ENCODE data around the gene ZNF181.

DNA sequence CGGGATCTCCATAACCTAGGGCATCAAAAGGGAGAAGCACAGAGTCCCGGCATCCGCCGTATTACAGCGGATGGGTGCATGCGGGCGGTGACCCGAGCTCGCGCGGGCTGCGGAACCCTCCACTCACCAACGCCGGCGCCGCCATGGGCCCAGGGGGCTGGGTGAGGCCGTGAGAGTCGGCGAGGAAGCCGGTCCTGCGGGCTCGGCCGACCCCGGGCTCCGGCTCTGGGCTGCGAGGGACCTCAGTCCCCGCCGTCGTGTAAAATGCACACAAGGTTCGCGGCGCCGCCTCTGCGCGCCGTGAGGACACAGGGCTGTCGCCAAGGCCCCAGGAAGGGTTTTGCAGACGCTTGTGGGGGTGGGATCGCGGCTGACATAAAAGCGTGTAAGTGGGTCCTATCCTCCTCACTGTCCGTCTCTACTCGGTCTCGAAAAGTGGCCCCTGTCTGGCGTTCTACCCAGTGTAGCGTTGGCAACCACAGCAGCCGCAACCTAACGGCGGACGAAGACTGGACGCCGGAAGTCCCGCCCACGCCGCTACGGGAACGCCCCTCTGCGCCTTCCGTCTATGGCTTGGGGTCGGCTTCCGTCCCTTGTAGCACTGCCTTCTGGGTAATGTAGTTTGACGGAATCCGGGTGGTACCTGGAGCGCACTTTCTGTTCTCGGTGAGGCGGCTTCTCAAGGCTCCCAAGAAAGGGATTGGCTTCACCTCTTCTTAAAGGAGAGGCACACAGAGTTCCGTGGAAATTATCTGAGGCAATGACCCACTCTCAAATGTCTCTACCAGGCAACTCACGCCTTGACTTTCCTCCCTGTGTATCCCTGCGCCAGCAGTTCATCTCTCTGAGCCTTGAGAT is 38.9 kb downstream of the ZNF181 start, which contains the start of gene ZNF599:
- TF ChIP-seq, protein P1, sequence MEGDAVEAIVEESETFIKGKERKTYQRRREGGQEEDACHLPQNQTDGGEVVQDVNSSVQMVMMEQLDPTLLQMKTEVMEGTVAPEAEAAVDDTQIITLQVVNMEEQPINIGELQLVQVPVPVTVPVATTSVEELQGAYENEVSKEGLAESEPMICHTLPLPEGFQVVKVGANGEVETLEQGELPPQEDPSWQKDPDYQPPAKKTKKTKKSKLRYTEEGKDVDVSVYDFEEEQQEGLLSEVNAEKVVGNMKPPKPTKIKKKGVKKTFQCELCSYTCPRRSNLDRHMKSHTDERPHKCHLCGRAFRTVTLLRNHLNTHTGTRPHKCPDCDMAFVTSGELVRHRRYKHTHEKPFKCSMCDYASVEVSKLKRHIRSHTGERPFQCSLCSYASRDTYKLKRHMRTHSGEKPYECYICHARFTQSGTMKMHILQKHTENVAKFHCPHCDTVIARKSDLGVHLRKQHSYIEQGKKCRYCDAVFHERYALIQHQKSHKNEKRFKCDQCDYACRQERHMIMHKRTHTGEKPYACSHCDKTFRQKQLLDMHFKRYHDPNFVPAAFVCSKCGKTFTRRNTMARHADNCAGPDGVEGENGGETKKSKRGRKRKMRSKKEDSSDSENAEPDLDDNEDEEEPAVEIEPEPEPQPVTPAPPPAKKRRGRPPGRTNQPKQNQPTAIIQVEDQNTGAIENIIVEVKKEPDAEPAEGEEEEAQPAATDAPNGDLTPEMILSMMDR (IDR thresholded peaks at IDR 0.05), result no peak
- TF ChIP-seq POLR2A (IDR thresholded peaks at IDR 0.05), result no peak
